Stimulated activated CD4-positive, alpha-beta T cell treated with anti-CD3 and anti-CD28 coated beads, Interleukin-12 subunit alpha, Interleukin-12 subunit beta, amount 100 ng/mL, for 24 hours (primary cell): Measurements from ENCODE around the gene DNAJB6.

Source experiments
- DNase-seq, 2 experiments: peaks; one replicate each; pipeline ENCODE4 v3.0.0-alpha.2; 2020; ENCODE audit warnings: low read depth in 2 of 2

The DNAJB6 gene

GRCh38 chr7:157336383-157337315 is at the start of gene DNAJB6:
TSS of gene DNAJB6 (plus strand) at chr7:157337004. CDS start at chr7:157358573, 21,569 bp downstream.
- DNase-seq = peak; percentile 88 to 89

- no peak for DNase-seq
Observed at GRCh38 chr7:157291404-157292080, 45.3 kb upstream of the DNAJB6 start.

- DNase-seq = no peak
Observed at GRCh38 chr7:157292258-157292657, 44.5 kb upstream of the DNAJB6 start.

- no peak for DNase-seq
Observed at GRCh38 chr7:157292770-157293412, 43.9 kb upstream of the DNAJB6 start.

- no peak for DNase-seq
Observed at GRCh38 chr7:157293413-157293788, 43.4 kb upstream of the DNAJB6 start.

- no peak for DNase-seq
Observed at GRCh38 chr7:157294773-157295172, 42.0 kb upstream of the DNAJB6 start.

GRCh38 chr7:157295338-157295737 is 41.5 kb upstream of the DNAJB6 start:
- no peak for DNase-seq

- no peak for DNase-seq
Observed at GRCh38 chr7:157297185-157297584, 39.6 kb upstream of the DNAJB6 start.

- no peak for DNase-seq
Observed at GRCh38 chr7:157299317-157299612, 37.5 kb upstream of the DNAJB6 start.

GRCh38 chr7:157299613-157300368 is 37.0 kb upstream of the DNAJB6 start:
- DNase-seq = no peak

GRCh38 chr7:157300369-157300825 is 36.4 kb upstream of the DNAJB6 start:
- DNase-seq = no peak

- DNase-seq = no peak
Observed at GRCh38 chr7:157301610-157302120, 35.1 kb upstream of the DNAJB6 start.

GRCh38 chr7:157306846-157307838 is 29.7 kb upstream of the DNAJB6 start:
- DNase-seq = no peak

GRCh38 chr7:157309988-157310668 is 26.7 kb upstream of the DNAJB6 start:
- no peak for DNase-seq

GRCh38 chr7:157310676-157311185 is 26.1 kb upstream of the DNAJB6 start:
- DNase-seq = no peak

GRCh38 chr7:157312941-157313340 is 23.9 kb upstream of the DNAJB6 start:
- no peak for DNase-seq

- no peak for DNase-seq
Observed at GRCh38 chr7:157313645-157314044, 23.2 kb upstream of the DNAJB6 start.

GRCh38 chr7:157318015-157318706 is 18.6 kb upstream of the DNAJB6 start:
- no peak for DNase-seq

GRCh38 chr7:157320608-157320980 is 16.2 kb upstream of the DNAJB6 start:
- no peak for DNase-seq
